WTC11 (cell line): Measurements from ENCODE around the gene NRXN3. TPM values are rescaled to one million over a fixed set of nuclear protein-coding genes. Genes with fewer than 3 reads are reported as not detected.

Experiments used
- ATAC-seq: fragments of 200-7000 bp; cut with Tn5 transposase; 2 replicates; pipeline ENCODE4 v1.10.0; 2021; ENCODE audit warnings: mild to moderate bottlenecking, moderate library complexity
- CTCF ChIA-PET: fragments of 300-600 bp; sonication (Branson Sonifier 250); formaldehyde crosslinking; loops from one replicate; lab custom pipeline; 2021; ENCODE audit warnings: antibody characterized with exemption; lab: Charles Lee
- POLR2A ChIA-PET: fragments of 350-600 bp; sonication (Branson Sonifier 250); formaldehyde crosslinking; loops from one replicate; lab custom pipeline; 2021; ENCODE audit warnings: antibody characterized with exemption; lab: Charles Lee
- DNase-seq: peaks from one replicate; pipeline ENCODE4 v3.0.0; 2021; ENCODE audit warnings: low spot score
- H3K27ac Mint-ChIP-seq: 2 replicates; pipeline ENCODE4 v1.8.0; 2021; ENCODE audit warnings: mixed read lengths
- H3K27me3 Mint-ChIP-seq: 2 replicates; pipeline ENCODE4 v1.8.0; 2021; ENCODE audit warnings: low read depth, mild to moderate bottlenecking, moderate library complexity, mixed read lengths
- H3K36me3 Mint-ChIP-seq: 2 replicates; pipeline ENCODE4 v1.8.0; 2021; ENCODE audit warnings: mixed read lengths
- H3K4me1 Mint-ChIP-seq: 2 replicates; pipeline ENCODE4 v1.8.0; 2022; ENCODE audit warnings: mixed read lengths
- H3K4me3 Mint-ChIP-seq: 2 replicates; pipeline ENCODE4 v1.8.0; 2021; ENCODE audit warnings: mild to moderate bottlenecking, moderate library complexity, mixed read lengths
- H3K9me3 Mint-ChIP-seq: 2 replicates; pipeline ENCODE4 v1.8.0; 2021; ENCODE audit warnings: mixed read lengths
- ATF1 ChIP-seq: sonication (generic); formaldehyde crosslinking; IDR thresholded peaks from 2 replicates; pipeline ENCODE4 v1.8.1; 2023; ENCODE audit warnings: mild to moderate bottlenecking, moderate library complexity, missing genetic modification reagents
- ELF4 ChIP-seq: sonication (generic); formaldehyde crosslinking; IDR thresholded peaks from 2 replicates; pipeline ENCODE4 v1.8.1; 2022; ENCODE audit warnings: low read depth, mild to moderate bottlenecking, moderate library complexity, missing genetic modification reagents
- EMX1 ChIP-seq: fragments of 250-450 bp; sonication (Bioruptor Pico); IDR thresholded peaks from 2 replicates; pipeline ENCODE4 v1.8.0; 2021; ENCODE audit warnings: mild to moderate bottlenecking
- FOXJ3 ChIP-seq: sonication (generic); formaldehyde crosslinking; IDR thresholded peaks from 2 replicates; pipeline ENCODE4 v1.9.0; 2021; ENCODE audit warnings: missing genetic modification reagents, mild to moderate bottlenecking, borderline replicate concordance
- JUN ChIP-seq: sonication (generic); formaldehyde crosslinking; IDR thresholded peaks from 2 replicates; pipeline ENCODE4 v1.8.0; 2023; ENCODE audit warnings: mild to moderate bottlenecking, missing genetic modification reagents
- NFATC4 ChIP-seq: fragments of 250-450 bp; sonication (Bioruptor Pico); IDR thresholded peaks from 2 replicates; pipeline ENCODE4 v1.9.0; 2021; ENCODE audit warnings: mild to moderate bottlenecking
- RORB ChIP-seq: fragments of 250-450 bp; sonication (Bioruptor Pico); IDR thresholded peaks from 2 replicates; pipeline ENCODE4 v1.9.0; 2021; ENCODE audit warnings: mild to moderate bottlenecking
- TCF7 ChIP-seq: sonication (generic); formaldehyde crosslinking; IDR thresholded peaks from 2 replicates; pipeline ENCODE4 v1.8.0; 2022; ENCODE audit warnings: mild to moderate bottlenecking, low read depth, missing genetic modification reagents, moderate library complexity
- ZNF121 ChIP-seq: sonication (generic); formaldehyde crosslinking; IDR thresholded peaks from 2 replicates; pipeline ENCODE4 v1.8.0; 2023; ENCODE audit warnings: missing genetic modification reagents
- ZNF232 ChIP-seq: sonication (generic); formaldehyde crosslinking; IDR thresholded peaks from 2 replicates; pipeline ENCODE4 v1.8.0; 2022; ENCODE audit warnings: mild to moderate bottlenecking, missing genetic modification reagents
- ZNF416 ChIP-seq: fragments of 250-450 bp; sonication (Bioruptor Pico); IDR thresholded peaks from 2 replicates; pipeline ENCODE4 v1.9.0; 2021; ENCODE audit warnings: mild to moderate bottlenecking, inconsistent platforms
- total RNA-seq: library from RNA; stranded (reverse); gene quantifications from 3 replicates; pipeline ENCODE4 v1.2.3, GENCODE V29; 2021
- TF ChIP-seq, protein P1 (sequence below): fragments of 250-450 bp; sonication (Bioruptor Pico); IDR thresholded peaks from 2 replicates; pipeline ENCODE4 v1.9.0; 2021; ENCODE audit warnings: moderate library complexity, mild to moderate bottlenecking, inconsistent platforms, borderline replicate concordance
- TF ChIP-seq, protein P2 (sequence below): sonication (generic); formaldehyde crosslinking; IDR thresholded peaks from 2 replicates; pipeline ENCODE4 v1.8.0; 2023; ENCODE audit warnings: missing genetic modification reagents, mild to moderate bottlenecking, borderline replicate concordance
- TF ChIP-seq, protein P3 (sequence below): fragments of 250-450 bp; sonication (Bioruptor Pico); conservative IDR thresholded peaks from 2 replicates; pipeline ENCODE4 v1.9.0; 2021; ENCODE audit warnings: mild to moderate bottlenecking
- TF ChIP-seq, protein P4 (sequence below): sonication (generic); formaldehyde crosslinking; IDR thresholded peaks from 2 replicates; pipeline ENCODE4 v1.8.0; 2022; ENCODE audit warnings: missing genetic modification reagents
- TF ChIP-seq, protein P5 (sequence below): sonication (generic); formaldehyde crosslinking; IDR thresholded peaks from 2 replicates; pipeline ENCODE4 v1.8.1; 2023; ENCODE audit warnings: mild to moderate bottlenecking, missing genetic modification reagents
- TF ChIP-seq, protein P6 (sequence below): sonication (generic); formaldehyde crosslinking; IDR thresholded peaks from 2 replicates; pipeline ENCODE4 v1.8.1; 2022; ENCODE audit warnings: mild to moderate bottlenecking, missing genetic modification reagents, moderate library complexity, borderline replicate concordance

Gene NRXN3
- total RNA-seq, 1 experiment from 2014 or later: 3.0 TPM

DNA sequence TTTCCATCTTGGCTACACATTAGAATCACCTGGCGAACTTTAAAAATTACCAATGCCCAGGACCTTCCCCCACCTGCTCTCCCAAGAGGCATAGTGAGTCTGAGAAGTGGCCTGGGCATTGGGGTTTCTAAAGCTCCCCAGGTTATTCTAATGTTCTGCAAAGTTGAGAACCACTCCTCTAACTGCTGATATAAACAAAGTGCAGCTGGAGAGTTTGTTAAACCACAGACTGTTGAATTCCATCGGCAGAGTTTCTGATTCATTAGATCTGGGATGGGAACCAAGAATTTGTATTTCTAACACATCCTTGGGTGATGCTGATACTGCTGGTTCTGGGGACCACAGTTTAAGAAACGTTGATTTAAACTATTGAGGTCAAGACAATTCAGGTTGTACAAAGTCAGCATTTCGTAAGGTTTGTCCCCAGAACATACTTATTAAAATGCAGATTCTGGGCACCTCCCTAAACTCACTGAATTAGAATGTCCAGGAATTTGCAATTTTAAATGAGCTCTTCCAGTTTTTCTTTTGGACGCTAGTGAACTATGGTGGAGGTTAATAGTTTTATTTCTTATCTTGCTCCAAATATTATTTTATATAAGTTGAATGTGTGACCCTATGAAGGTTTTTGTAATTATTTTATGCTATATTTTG, 309.1 kb downstream of the NRXN3 start:
- Mint-ChIP-seq H3K36me3 (no peaks in the 10 kb centered on the region), H3K9me3 (0 out of 2 replicates have a peak, but pooled peaks cover 3% of the 10 kb centered on the region), H3K4me3 (no peak overlapping the region), H3K4me1 (peaks cover 34% of the 10 kb centered on the region), H3K27ac (no peak overlapping the region), H3K27me3 (no peaks in the 10 kb centered on the region)
- ChIA-PET CTCF (interaction anchor here (1.0 kb wide), 1 partner anchor 87 kb away, joined by 4 read pairs; no protein-coding TSS in a partner anchor), POLR2A (no interaction called here)
- no peak for ATAC-seq
- TF ChIP-seq ZNF416 (CRISPR knock-in tag) (no peak), FOXJ3 (CRISPR knock-in tag) (no peak), ZNF121 (CRISPR knock-in tag) (no peak), JUN (CRISPR knock-in tag) (no peak), RORB (CRISPR knock-in tag) (no peak), ATF1 (CRISPR knock-in tag) (no peak), EMX1 (CRISPR knock-in tag) (no peak), NFATC4 (no peak), ELF4 (CRISPR knock-in tag) (no peak), TCF7 (CRISPR knock-in tag) (no peak), ZNF232 (CRISPR knock-in tag) (no peak)
- TF ChIP-seq, protein P1, sequence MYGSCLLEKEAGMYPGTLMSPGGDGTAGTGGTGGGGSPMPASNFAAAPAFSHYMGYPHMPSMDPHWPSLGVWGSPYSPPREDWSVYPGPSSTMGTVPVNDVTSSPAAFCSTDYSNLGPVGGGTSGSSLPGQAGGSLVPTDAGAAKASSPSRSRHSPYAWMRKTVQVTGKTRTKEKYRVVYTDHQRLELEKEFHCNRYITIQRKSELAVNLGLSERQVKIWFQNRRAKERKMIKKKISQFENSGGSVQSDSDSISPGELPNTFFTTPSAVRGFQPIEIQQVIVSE (CRISPR knock-in tag): no peak
- TF ChIP-seq, protein P2, sequence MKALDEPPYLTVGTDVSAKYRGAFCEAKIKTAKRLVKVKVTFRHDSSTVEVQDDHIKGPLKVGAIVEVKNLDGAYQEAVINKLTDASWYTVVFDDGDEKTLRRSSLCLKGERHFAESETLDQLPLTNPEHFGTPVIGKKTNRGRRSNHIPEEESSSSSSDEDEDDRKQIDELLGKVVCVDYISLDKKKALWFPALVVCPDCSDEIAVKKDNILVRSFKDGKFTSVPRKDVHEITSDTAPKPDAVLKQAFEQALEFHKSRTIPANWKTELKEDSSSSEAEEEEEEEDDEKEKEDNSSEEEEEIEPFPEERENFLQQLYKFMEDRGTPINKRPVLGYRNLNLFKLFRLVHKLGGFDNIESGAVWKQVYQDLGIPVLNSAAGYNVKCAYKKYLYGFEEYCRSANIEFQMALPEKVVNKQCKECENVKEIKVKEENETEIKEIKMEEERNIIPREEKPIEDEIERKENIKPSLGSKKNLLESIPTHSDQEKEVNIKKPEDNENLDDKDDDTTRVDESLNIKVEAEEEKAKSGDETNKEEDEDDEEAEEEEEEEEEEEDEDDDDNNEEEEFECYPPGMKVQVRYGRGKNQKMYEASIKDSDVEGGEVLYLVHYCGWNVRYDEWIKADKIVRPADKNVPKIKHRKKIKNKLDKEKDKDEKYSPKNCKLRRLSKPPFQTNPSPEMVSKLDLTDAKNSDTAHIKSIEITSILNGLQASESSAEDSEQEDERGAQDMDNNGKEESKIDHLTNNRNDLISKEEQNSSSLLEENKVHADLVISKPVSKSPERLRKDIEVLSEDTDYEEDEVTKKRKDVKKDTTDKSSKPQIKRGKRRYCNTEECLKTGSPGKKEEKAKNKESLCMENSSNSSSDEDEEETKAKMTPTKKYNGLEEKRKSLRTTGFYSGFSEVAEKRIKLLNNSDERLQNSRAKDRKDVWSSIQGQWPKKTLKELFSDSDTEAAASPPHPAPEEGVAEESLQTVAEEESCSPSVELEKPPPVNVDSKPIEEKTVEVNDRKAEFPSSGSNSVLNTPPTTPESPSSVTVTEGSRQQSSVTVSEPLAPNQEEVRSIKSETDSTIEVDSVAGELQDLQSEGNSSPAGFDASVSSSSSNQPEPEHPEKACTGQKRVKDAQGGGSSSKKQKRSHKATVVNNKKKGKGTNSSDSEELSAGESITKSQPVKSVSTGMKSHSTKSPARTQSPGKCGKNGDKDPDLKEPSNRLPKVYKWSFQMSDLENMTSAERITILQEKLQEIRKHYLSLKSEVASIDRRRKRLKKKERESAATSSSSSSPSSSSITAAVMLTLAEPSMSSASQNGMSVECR (CRISPR knock-in tag): no peak
- TF ChIP-seq, protein P3, sequence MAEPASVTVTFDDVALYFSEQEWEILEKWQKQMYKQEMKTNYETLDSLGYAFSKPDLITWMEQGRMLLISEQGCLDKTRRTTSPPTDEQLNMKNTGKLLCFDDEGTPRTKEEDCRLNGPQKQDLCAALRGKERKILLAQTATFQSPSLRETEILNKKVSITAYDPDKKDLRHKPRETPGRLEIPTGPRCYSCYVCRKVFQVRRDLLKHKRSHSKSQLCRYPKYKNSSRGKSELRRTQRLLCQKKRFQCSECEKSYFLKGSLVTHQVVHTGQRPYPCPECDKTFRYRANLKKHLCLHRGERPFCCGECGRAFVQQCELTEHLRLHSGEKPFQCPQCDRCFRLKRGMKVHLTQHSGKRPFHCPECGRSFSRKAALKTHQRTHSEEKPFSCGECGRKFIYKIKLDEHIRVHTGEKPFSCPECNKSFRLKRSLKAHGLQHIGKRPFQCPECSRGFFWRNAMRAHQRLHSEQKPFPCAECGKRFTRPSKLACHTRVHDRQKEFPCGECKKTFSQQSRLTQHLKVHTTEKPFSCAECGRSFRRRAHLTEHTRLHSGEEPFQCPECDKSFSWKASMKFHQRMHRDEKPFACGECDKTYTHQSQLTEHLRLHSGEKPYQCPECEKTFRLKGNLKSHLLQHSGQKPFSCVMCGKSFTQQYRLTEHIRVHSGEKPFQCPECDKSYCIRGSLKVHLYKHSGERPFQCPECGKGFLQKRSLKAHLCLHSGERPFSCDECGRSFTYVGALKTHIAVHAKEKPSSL: no peak
- TF ChIP-seq, protein P4, sequence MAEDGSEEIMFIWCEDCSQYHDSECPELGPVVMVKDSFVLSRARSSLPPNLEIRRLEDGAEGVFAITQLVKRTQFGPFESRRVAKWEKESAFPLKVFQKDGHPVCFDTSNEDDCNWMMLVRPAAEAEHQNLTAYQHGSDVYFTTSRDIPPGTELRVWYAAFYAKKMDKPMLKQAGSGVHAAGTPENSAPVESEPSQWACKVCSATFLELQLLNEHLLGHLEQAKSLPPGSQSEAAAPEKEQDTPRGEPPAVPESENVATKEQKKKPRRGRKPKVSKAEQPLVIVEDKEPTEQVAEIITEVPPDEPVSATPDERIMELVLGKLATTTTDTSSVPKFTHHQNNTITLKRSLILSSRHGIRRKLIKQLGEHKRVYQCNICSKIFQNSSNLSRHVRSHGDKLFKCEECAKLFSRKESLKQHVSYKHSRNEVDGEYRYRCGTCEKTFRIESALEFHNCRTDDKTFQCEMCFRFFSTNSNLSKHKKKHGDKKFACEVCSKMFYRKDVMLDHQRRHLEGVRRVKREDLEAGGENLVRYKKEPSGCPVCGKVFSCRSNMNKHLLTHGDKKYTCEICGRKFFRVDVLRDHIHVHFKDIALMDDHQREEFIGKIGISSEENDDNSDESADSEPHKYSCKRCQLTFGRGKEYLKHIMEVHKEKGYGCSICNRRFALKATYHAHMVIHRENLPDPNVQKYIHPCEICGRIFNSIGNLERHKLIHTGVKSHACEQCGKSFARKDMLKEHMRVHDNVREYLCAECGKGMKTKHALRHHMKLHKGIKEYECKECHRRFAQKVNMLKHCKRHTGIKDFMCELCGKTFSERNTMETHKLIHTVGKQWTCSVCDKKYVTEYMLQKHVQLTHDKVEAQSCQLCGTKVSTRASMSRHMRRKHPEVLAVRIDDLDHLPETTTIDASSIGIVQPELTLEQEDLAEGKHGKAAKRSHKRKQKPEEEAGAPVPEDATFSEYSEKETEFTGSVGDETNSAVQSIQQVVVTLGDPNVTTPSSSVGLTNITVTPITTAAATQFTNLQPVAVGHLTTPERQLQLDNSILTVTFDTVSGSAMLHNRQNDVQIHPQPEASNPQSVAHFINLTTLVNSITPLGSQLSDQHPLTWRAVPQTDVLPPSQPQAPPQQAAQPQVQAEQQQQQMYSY (CRISPR knock-in tag): no peak
- TF ChIP-seq, protein P5, sequence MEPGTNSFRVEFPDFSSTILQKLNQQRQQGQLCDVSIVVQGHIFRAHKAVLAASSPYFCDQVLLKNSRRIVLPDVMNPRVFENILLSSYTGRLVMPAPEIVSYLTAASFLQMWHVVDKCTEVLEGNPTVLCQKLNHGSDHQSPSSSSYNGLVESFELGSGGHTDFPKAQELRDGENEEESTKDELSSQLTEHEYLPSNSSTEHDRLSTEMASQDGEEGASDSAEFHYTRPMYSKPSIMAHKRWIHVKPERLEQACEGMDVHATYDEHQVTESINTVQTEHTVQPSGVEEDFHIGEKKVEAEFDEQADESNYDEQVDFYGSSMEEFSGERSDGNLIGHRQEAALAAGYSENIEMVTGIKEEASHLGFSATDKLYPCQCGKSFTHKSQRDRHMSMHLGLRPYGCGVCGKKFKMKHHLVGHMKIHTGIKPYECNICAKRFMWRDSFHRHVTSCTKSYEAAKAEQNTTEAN (CRISPR knock-in tag): no peak
- TF ChIP-seq, protein P6, sequence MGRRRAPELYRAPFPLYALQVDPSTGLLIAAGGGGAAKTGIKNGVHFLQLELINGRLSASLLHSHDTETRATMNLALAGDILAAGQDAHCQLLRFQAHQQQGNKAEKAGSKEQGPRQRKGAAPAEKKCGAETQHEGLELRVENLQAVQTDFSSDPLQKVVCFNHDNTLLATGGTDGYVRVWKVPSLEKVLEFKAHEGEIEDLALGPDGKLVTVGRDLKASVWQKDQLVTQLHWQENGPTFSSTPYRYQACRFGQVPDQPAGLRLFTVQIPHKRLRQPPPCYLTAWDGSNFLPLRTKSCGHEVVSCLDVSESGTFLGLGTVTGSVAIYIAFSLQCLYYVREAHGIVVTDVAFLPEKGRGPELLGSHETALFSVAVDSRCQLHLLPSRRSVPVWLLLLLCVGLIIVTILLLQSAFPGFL (CRISPR knock-in tag): no peak
- no peak for DNase-seq
